ENCODE data around the gene ZBTB17.
"Not testable (repeated sequence)": the region's sequence is repeated elsewhere in the genome, so short reads cannot be mapped to it uniquely, and the experiment has no call there.

ZBTB17 gene

DNA sequence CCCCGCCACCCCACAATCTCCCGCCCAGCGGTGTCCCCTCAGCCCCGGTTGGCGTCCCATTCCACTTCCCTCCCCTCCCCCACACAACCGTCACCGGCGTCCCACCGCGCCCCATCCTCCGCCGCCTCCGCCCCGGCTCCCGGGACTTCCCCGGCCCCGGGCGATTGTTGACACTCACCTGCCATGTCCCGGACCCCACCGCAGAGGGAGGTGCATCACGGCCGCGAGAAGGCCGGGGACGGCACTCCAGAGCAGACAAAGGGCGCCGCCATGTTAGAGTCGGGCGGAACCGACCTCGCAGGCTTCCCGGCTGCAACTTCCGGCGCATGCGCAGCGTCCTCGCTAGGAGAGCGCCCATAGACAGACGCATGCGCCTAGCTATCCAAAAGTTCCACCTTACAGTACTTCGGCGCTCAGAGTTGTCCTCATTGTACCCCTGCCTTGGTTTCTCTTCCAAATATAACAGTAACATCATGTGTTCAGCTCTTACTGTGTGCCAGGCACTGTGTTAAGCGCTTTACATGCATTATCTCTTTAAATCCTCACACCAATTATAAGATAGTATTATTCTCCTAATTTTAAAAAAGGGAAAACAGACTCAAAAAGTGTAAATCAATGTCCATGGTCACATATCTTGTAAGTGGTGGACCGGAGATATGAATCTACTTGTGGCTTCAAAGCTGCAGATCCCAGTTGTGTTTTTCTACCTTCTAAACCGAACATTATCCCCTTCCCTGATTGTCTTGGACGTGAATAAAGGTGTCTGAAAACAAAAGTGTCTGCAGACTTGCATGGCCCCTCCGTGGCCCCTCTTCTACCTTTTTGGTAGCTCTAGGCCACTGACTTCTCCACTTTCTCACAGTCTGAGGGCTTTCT is at the start of gene ZBTB17:
Gene ZBTB17, minus strand, starts transcription at position 297 of the 876 bp plus-strand sequence. CDS start 27,606 bp downstream, outside the sequence.
- Histone ChIP-seq H3K27me3 (no peaks in the 10 kb centered on the region), H3K9me3 (replicated peaks in 1 of 11) (peaks cover 0 to 32% (median 20%) of the 10 kb centered on the region in 11 experiments; a peak in 17 of 22 replicates), H3K4me1 (peaks cover 29 to 43% (median 35%) of the 10 kb centered on the region in 10 experiments), H4K20me1 (peaks cover 0 to 22% (median 10%) of the 10 kb centered on the region in 11 experiments; a peak in 9 of 22 replicates), H3K9ac (peak within 1 kb of the TSS; percentile 77 to 96 (median 89)), H3K27ac (peak within 1 kb of the TSS; percentile 80 to 95 (median 90)), H3K4me2 (peak within 1 kb of the TSS; percentile 85 to 97 (median 95)), H3K4me3 (peak within 1 kb of the TSS; percentile 59 to 87 (median 74)), H3K36me3 (peaks cover 20 to 29% (median 25%) of the 10 kb centered on the region in 11 experiments)
- TF ChIP-seq Cebpa-rat (IDR thresholded peaks at IDR 0.05), result no peak

DNA sequence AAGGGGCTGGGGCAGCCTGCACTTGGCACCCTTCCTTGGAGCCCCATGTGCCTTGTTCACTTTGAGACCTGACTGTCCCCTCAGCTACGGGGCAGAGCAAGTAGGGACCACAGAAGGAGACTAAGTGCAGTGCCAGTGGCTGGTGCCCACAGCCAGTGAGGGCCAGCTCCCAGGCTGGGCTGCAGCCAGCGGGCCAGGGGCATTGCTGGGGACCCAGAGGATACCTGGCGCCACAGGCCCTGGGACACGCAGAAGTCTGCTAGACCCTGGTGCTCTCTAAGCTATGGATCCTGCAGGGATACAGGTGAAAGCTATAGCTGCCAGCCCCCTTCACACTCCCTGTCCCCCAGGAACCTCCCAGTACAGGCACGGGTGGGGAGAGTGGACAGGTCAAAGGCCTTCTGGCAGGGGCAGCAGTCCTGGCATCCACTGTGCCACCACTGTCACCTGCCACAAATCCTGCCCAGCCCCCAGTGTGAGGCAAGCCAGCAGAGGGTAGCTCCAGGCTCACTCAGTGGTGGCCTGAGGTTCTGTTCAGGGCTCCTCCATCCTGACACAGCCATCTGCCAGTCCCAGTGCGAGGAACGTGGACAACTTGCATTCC is 47.3 kb upstream of the ZBTB17 start:
- Histone ChIP-seq H3K4me3 (no peak overlapping the region), H3K27me3 (peaks cover 0 to 12% (median 0%) of the 10 kb centered on the region in 11 experiments; a peak in 3 of 22 replicates), H3K4me1 (peaks cover 13 to 67% (median 55%) of the 10 kb centered on the region in 10 experiments), H4K20me1 (peaks cover 0 to 16% (median 0%) of the 10 kb centered on the region in 11 experiments; a peak in 3 of 22 replicates), H3K9ac (no peak overlapping the region), H3K9me3 (replicated peaks in 1 of 11) (no peaks in the 10 kb centered on the region), H3K27ac (no peak overlapping the region), H3K4me2 (peak overlapping the region in 7 of 11 experiments; percentile 3 to 87 (median 38); a peak in 7 of 22 replicates), H3K36me3 (no peaks in the 10 kb centered on the region)
- TF ChIP-seq Cebpa-rat (IDR thresholded peaks at IDR 0.05), result no peak

DNA sequence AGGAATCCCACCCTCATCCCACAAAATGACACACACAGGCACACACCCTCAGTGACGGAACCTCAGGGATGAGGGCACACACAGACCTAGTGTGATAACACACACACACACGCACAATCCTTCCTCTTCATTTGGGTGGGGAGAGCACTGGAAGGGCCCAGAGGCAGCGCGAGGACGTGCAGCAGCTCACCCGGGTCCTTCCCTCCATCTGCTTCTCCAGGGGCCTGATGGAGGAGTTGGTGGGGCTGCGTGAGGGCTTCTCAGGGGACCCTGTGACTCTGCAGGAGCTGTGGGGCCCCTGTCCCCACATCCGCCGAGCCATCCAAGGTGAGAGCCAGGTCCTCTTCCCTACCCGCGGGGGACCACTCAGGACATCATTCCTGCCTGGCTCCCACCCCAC is 46.5 kb upstream of the ZBTB17 start:
- no peaks in the 10 kb centered on the region for H3K36me3 ChIP-seq
- H3K27ac ChIP-seq, result no peak overlapping the region
- H3K4me3 ChIP-seq, result no peak overlapping the region
- H3K27me3 ChIP-seq, result peaks cover 0 to 12% (median 0%) of the 10 kb centered on the region in 11 experiments; a peak in 3 of 22 replicates
- peaks cover 21 to 71% (median 62%) of the 10 kb centered on the region in 10 experiments for H3K4me1 ChIP-seq
- TF ChIP-seq Cebpa-rat (IDR thresholded peaks at IDR 0.05), result no peak
- peak overlapping the region in 2 of 11 experiments; percentile 33 to 48; a peak in 3 of 22 replicates for H3K9ac ChIP-seq
- peaks cover 0 to 16% (median 0%) of the 10 kb centered on the region in 11 experiments; a peak in 3 of 22 replicates for H4K20me1 ChIP-seq
- peak overlapping the region in 8 of 11 experiments; percentile 44 to 87 (median 62); a peak in 15 of 22 replicates for H3K4me2 ChIP-seq
- no peaks in the 10 kb centered on the region for H3K9me3 ChIP-seq (replicated peaks in 1 of 11)

GRCh38 chr1:16021681-16022080 is 45.8 kb upstream of the ZBTB17 start, which contains the start of gene CLCNKA:
Gene CLCNKA, plus strand, starts transcription at chr1:16022036. Its CDS starts 584 bp downstream, at chr1:16022620.
- TF ChIP-seq Cebpa-rat (IDR thresholded peaks at IDR 0.05), result no peak
- H3K4me2 ChIP-seq, result peak within 1 kb of the TSS in 9 of 11 experiments; percentile 21 to 87 (median 62); a peak in 15 of 22 replicates
- peaks cover 0 to 12% (median 0%) of the 10 kb centered on the region in 11 experiments; a peak in 3 of 22 replicates for H3K27me3 ChIP-seq
- no peaks in the 10 kb centered on the region for H3K36me3 ChIP-seq
- H3K4me3 ChIP-seq, result no peak within 1 kb of the TSS
- no peaks in the 10 kb centered on the region for H3K9me3 ChIP-seq (replicated peaks in 1 of 11)
- H3K27ac ChIP-seq, result no peak within 1 kb of the TSS
- peaks cover 28 to 74% (median 68%) of the 10 kb centered on the region in 10 experiments for H3K4me1 ChIP-seq
- H3K9ac ChIP-seq, result peak within 1 kb of the TSS in 5 of 11 experiments; percentile 7 to 48 (median 31); a peak in 4 of 22 replicates
- peaks cover 0 to 16% (median 0%) of the 10 kb centered on the region in 11 experiments; a peak in 3 of 22 replicates for H4K20me1 ChIP-seq

- H3K4me2 ChIP-seq, result peak overlapping the region in 7 of 11 experiments; percentile 53 to 87 (median 62); a peak in 8 of 22 replicates
- H3K4me3 ChIP-seq; H3K27ac ChIP-seq; H3K9ac ChIP-seq; H3K36me3 ChIP-seq; H3K9me3 ChIP-seq (replicated peaks in 1 of 11): not testable (repeated sequence)
- H4K20me1 ChIP-seq, result peaks cover 0 to 16% (median 0%) of the 10 kb centered on the region in 11 experiments; a peak in 3 of 22 replicates
- peaks cover 36 to 82% (median 76%) of the 10 kb centered on the region in 10 experiments for H3K4me1 ChIP-seq
- H3K27me3 ChIP-seq, result peaks cover 0 to 12% (median 0%) of the 10 kb centered on the region in 11 experiments; a peak in 3 of 22 replicates
Measured at GRCh38 chr1:16020878-16021277, 45.0 kb upstream of the ZBTB17 start.

DNA sequence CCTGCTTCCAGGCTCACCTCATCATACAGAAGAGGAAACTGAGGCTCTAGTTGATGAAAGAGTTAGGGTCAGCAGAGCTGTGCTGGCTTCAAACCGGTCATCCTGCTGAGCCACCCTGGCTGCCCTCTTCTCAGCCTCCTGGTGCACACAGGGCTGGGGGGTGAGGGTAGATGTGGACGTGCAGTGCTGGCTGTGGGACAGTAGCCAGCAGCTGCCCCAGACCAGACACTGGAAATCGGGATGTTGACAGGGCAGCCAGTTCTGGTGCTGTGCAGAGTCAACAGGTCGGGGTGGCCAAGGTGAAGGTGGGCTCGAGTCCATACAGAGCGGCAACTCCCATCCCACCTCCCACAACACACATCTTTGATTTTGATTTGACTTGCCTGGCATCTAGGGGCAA is 44.4 kb upstream of the ZBTB17 start:
- Histone ChIP-seq H3K4me1 (peaks cover 41 to 87% (median 82%) of the 10 kb centered on the region in 10 experiments), H3K9ac (no peak overlapping the region), H3K4me2 (peak overlapping the region in 7 of 11 experiments; percentile 3 to 87 (median 24); a peak in 9 of 22 replicates), H3K36me3 (no peaks in the 10 kb centered on the region), H3K27ac (no peak overlapping the region), H3K9me3 (replicated peaks in 1 of 11) (no peaks in the 10 kb centered on the region), H4K20me1 (peaks cover 0 to 14% (median 0%) of the 10 kb centered on the region in 11 experiments; a peak in 3 of 22 replicates), H3K4me3 (no peak overlapping the region), H3K27me3 (peaks cover 0 to 12% (median 0%) of the 10 kb centered on the region in 11 experiments; a peak in 3 of 22 replicates)
- TF ChIP-seq Cebpa-rat (IDR thresholded peaks at IDR 0.05), result no peak

DNA sequence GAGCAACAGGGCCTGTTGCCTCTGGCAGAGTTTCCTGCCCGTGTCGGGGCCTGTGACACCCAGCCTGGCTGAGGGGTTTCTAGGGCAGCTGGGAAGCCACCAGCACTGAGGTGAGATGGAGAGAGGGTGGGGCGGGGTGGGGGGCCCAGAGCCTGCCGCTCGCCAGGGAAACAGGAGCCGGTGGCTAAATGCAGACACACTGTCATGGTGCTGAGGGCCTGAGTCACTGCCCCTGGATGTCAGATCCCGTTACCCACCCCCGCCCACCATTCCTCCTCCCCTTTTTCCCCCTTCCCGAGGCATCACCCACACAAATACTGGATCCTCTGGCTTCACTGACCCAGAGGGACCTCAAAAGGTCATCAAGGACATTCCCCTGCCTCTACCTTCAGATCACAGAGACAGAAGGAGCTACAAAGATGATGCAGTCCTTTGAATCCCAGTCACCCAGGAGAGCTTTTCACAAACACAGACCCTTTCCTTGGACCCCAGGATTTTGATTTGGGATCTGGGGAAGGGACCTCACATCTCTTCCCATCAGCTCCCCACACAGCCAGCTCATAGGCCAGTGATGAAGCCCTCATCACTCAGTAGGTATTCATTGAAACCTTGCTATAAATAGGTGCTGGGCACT is 43.9 kb upstream of the ZBTB17 start:
- peak overlapping the region in 1 of 11 experiments; percentile 33; a peak in 1 of 22 replicates for H3K9ac ChIP-seq
- H3K4me1 ChIP-seq, result peaks cover 47 to 93% (median 87%) of the 10 kb centered on the region in 10 experiments

More for the DNA sequence above, 43.9 kb upstream of the ZBTB17 start:
- Histone ChIP-seq H3K27me3 (peaks cover 0 to 12% (median 0%) of the 10 kb centered on the region in 11 experiments; a peak in 3 of 22 replicates), H3K27ac (no peak overlapping the region), H3K36me3 (no peaks in the 10 kb centered on the region), H4K20me1 (peaks cover 0 to 8% (median 0%) of the 10 kb centered on the region in 11 experiments; a peak in 3 of 22 replicates), H3K9me3 (replicated peaks in 1 of 11) (no peaks in the 10 kb centered on the region), H3K4me3 (no peak overlapping the region), H3K4me2 (peak overlapping the region; percentile 60 to 91 (median 85); a peak in 19 of 22 replicates)
- TF ChIP-seq Cebpa-rat (IDR thresholded peaks at IDR 0.05), result no peak

Data from BLaER1 treated with 17β-estradiol and CSF1 and Interleukin-3, amounts not matched to agents 10 nM and 100 nM (cell line).